IMR-90 (cell line): Measurements from ENCODE around the gene DNAH17.

ENCODE experiments used
- BHLHE40 ChIP-seq: fragments of 150-350 bp; IDR thresholded peaks from 2 replicates; pipeline ENCODE4 v1.6.1; 2016; ENCODE audit warnings: mild to moderate bottlenecking, low read depth, low read length
- CEBPB ChIP-seq: IDR thresholded peaks from 2 replicates; pipeline ENCODE4 v1.6.1; 2012; ENCODE audit warnings: low read depth, low read length, improper control_type of control experiment
- CHD1 ChIP-seq: IDR thresholded peaks from 2 replicates; pipeline ENCODE4 v1.6.1; 2012; ENCODE audit warnings: low read depth, low read length, improper control_type of control experiment
- NFE2L2 ChIP-seq: fragments of 150-350 bp; IDR thresholded peaks from 2 replicates; pipeline ENCODE4 v1.6.1; 2016; ENCODE audit warnings: low read depth, mild to moderate bottlenecking, low read length
- POLR2A ChIP-seq: IDR thresholded peaks from 2 replicates; pipeline ENCODE4 v1.6.1; 2012; ENCODE audit warnings: mild to moderate bottlenecking, low read depth, low read length
- RAD21 ChIP-seq: IDR thresholded peaks from 2 replicates; pipeline ENCODE4 v1.6.1; 2012; ENCODE audit warnings: low read length, improper control_type of control experiment
- RCOR1 ChIP-seq: IDR thresholded peaks from 2 replicates; pipeline ENCODE4 v1.6.1; 2012; ENCODE audit warnings: mild to moderate bottlenecking, low read length, improper control_type of control experiment; ENCODE audit not compliant: insufficient replicate concordance
- TF ChIP-seq, protein P1 (sequence below): fragments of 150-350 bp; IDR thresholded peaks from 2 replicates; pipeline ENCODE4 v1.6.1; 2017; ENCODE audit warnings: mild to moderate bottlenecking, antibody characterized with exemption, low read length, low read depth
- TF ChIP-seq, protein P2 (sequence below): conservative IDR thresholded peaks from 2 replicates; pipeline ENCODE4 v1.5.1; 2012; ENCODE audit warnings: mild to moderate bottlenecking, low read depth, low read length, improper control_type of control experiment

DNA sequence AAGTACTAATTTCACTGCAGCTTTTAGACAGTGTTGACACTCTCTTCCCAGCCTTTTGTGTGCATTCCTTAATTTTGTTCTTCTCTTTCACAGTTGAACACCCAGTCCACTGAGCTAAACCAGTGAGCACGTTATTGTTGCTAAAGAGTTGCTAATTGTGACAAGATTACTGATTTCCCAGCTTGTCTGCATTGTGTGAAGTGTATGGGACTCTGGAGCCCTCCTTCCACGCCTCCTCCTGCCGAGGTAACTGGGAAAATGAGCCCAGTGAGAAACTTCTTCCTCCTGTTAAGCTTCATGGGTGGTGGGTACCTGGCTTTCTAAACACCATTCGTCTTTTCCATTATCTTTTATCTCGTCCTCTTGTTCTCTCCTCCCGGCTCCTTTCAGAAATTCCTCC lies 29.8 kb upstream of the DNAH17 start:
- TF ChIP-seq RAD21 (no peak), RCOR1 (no peak), CEBPB (no peak), NFE2L2 (no peak), BHLHE40 (no peak), CHD1 (no peak), POLR2A (no peak)
- TF ChIP-seq, protein P1, sequence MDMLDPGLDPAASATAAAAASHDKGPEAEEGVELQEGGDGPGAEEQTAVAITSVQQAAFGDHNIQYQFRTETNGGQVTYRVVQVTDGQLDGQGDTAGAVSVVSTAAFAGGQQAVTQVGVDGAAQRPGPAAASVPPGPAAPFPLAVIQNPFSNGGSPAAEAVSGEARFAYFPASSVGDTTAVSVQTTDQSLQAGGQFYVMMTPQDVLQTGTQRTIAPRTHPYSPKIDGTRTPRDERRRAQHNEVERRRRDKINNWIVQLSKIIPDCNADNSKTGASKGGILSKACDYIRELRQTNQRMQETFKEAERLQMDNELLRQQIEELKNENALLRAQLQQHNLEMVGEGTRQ = no peak
- TF ChIP-seq, protein P2, sequence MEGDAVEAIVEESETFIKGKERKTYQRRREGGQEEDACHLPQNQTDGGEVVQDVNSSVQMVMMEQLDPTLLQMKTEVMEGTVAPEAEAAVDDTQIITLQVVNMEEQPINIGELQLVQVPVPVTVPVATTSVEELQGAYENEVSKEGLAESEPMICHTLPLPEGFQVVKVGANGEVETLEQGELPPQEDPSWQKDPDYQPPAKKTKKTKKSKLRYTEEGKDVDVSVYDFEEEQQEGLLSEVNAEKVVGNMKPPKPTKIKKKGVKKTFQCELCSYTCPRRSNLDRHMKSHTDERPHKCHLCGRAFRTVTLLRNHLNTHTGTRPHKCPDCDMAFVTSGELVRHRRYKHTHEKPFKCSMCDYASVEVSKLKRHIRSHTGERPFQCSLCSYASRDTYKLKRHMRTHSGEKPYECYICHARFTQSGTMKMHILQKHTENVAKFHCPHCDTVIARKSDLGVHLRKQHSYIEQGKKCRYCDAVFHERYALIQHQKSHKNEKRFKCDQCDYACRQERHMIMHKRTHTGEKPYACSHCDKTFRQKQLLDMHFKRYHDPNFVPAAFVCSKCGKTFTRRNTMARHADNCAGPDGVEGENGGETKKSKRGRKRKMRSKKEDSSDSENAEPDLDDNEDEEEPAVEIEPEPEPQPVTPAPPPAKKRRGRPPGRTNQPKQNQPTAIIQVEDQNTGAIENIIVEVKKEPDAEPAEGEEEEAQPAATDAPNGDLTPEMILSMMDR = no peak
